ENCODE results near the gene PLAAT3.

DNA sequence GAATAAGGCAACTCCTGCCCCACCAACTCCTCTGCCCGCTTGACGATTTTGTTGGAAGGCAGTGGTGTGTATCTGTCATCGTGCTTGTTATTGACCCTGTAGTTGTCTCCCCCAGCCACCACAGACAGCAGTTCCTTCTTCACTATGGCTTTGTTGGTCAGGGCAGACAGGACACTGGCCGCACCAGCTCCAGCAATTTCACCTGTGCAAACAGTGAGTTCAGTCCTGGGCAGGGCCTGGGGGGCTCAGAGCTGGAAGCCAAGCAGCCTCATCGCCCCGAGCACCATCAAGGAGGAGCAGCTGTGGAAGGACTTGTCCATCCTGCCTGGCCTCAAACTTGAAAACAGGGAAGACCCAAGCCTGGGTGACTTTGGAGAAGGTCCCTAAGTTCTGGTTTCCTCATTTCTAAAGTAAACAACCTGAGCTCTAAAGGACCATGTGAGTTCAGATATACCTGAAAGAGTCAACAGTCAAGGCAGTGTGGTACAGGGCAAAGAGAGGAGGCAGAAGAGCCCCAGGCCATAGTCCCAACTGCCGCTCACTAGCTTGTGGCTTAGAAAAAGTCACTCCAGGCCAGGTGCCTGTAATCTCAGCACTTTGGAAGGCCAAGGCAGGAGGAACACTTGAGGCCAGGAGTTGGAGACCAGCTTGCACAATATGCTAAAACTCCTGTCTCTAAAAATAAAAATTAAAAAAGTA lies 55.6 kb downstream of the PLAAT3 start:
- no peak for TF ChIP-seq POLR2A (IDR thresholded peaks at IDR 0.05; ENCODE audit: low read length)
- no peak for TF ChIP-seq GATA1 (IDR thresholded peaks at IDR 0.05; ENCODE audit: low read depth, low read length)

All from erythroblast (primary cell).